GM13976 (cell line): ENCODE results near the gene TADA1.

Experiments used
- DNase-seq: peaks from one replicate; pipeline ENCODE4 v3.0.0; 2012; ENCODE audit warnings: low spot score
- in situ Hi-C: fragments of 300-500 bp; cut with MboI; formaldehyde crosslinking; loops from one replicate; pipeline ENCODE4 v1.12.0; 2022; ENCODE audit warnings: low sequenced_read_pairs, mixed read lengths, inconsistent platforms; ENCODE audit not compliant: unreplicated experiment
- TF ChIP-seq, protein P1 (sequence below): IDR thresholded peaks from 2 replicates; pipeline ENCODE4 v1.5.1; 2012; ENCODE audit warnings: borderline replicate concordance, mild to moderate bottlenecking; ENCODE audit not compliant: insufficient read depth; ENCODE audit errors: extremely low read depth, missing control alignments, control extremely low read depth

The TADA1 gene

GRCh38 chr1:166900987-166901386 is 24.9 kb upstream of the TADA1 start:
- no peak for DNase-seq
- in situ Hi-C loops = loop anchor here (25.0 kb wide), 2 partner anchors 536 to 636 kb away; no protein-coding TSS in a partner anchor
- TF ChIP-seq, protein P1, sequence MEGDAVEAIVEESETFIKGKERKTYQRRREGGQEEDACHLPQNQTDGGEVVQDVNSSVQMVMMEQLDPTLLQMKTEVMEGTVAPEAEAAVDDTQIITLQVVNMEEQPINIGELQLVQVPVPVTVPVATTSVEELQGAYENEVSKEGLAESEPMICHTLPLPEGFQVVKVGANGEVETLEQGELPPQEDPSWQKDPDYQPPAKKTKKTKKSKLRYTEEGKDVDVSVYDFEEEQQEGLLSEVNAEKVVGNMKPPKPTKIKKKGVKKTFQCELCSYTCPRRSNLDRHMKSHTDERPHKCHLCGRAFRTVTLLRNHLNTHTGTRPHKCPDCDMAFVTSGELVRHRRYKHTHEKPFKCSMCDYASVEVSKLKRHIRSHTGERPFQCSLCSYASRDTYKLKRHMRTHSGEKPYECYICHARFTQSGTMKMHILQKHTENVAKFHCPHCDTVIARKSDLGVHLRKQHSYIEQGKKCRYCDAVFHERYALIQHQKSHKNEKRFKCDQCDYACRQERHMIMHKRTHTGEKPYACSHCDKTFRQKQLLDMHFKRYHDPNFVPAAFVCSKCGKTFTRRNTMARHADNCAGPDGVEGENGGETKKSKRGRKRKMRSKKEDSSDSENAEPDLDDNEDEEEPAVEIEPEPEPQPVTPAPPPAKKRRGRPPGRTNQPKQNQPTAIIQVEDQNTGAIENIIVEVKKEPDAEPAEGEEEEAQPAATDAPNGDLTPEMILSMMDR = no peak

DNA sequence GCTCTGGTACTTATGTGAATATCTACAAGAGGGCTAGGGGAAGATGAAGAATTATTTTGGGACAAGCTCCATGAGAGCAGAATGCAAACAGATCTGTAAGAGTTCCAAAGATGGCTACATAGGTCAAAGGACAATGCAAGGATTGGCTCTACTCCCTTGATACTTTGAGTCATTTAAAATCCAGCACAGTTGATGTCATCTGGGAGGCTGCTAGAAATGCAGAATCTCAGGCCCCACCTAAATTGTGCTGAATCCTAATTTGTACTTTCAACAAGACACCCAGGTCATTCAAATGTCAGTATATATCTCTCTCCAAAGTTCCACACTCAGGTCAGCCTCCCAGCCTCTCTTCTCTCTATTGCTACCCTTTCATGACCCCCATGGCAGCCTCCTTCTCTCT is 23.7 kb upstream of the TADA1 start:
- DNase-seq = no peak
- in situ Hi-C loops = loop anchor here (25.0 kb wide), 2 partner anchors 538 to 638 kb away; no protein-coding TSS in a partner anchor
- TF ChIP-seq, protein P1 = no peak

GRCh38 chr1:166895766-166896165 is 19.7 kb upstream of the TADA1 start:
- no peak for DNase-seq
- TF ChIP-seq, protein P1 = no peak
- in situ Hi-C loops = no loop called here

DNA sequence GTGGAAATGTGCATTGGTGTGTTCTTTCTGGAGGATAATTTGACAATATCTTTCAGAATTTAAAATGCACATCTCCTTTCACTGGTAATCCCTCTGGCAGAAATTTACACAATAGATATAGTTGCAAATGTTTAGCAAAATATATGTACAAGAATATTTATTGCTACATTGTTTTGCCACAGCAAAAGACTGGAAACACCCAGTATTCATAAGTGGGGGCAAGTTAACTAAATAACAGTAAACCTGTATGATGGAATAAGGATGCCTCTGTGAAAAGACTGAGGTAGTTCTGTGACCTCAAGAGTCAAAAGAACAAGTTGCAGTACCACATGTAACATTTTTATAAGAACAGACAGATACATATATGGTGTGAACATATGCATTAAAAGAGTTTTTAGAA is 13.7 kb upstream of the TADA1 start:
- in situ Hi-C loops = no loop called here
- no peak for DNase-seq
- TF ChIP-seq, protein P1 = no peak

GRCh38 chr1:166888373-166889111 is 12.5 kb upstream of the TADA1 start:
- DNase-seq = no peak
- TF ChIP-seq, protein P1 = no peak
- in situ Hi-C loops = no loop called here

DNA sequence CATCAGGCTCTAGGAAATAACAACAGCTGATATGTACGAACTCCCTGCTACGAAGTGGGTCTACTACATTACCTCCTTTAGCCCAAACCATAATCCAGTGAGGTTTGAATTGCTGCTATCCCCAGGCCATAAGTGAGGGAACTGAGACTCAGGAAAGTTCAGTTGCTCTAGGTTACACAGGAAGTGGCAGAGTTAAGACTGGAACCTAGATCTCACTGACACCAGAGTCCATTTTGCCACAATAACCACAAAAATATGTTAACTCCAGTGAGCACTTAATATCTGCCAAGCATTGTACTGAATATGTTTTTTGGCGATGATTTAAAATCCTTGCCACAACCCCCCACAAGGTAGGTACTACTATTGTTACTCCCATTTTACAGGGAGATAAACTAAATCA is 8.9 kb upstream of the TADA1 start:
- TF ChIP-seq, protein P1 = no peak
- in situ Hi-C loops = no loop called here
- no peak for DNase-seq

GRCh38 chr1:166884040-166884642 is 8.1 kb upstream of the TADA1 start:
- in situ Hi-C loops = no loop called here
- peak; percentile 59 for DNase-seq
- TF ChIP-seq, protein P1 = peak; percentile 63
